ENCODE data around the gene KIRREL3. TPM values are rescaled to one million over a fixed set of nuclear protein-coding genes. Genes with fewer than 3 reads are reported as not detected.

KIRREL3 gene
- total RNA-seq, 1 donor from 2014 or later: not detected

DNA sequence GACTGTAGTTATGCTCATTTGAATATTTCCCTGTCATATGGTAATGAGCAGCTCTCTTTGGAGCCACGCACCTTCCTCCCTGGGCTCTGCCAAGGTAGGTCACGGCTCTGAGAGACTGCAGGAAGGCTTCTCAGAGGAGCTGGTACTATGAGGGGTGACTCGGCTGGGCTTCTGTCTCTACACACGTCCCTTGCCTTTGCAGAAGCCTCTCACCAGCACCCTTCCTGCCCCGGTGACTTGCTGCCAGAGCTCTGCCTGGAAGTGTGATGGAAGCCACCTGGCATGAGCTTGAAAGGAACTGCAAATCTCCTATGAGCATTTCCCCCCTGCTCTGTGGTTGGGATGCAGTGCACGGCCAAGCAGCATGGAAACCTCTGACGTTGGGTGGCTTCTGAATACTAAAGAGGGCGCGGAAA, 74.2 kb downstream of the KIRREL3 start:
- Mint-ChIP-seq H3K27me3 (no peaks in the 10 kb centered on the region), H3K9me3 (no peaks in the 10 kb centered on the region), H3K4me1 (no peaks in the 10 kb centered on the region), H3K36me3 (ENCODE audit: low read depth) (no peaks in the 10 kb centered on the region), H3K4me3 (no peak overlapping the region), H3K27ac (no peak overlapping the region)
- no peak for DNase-seq
- intact Hi-C loops (cut with micrococcal nuclease): no loop called here

GRCh38 chr11:126925321-126926093, 75.1 kb downstream of the KIRREL3 start:
- no peaks in the 10 kb centered on the region for H3K4me1 Mint-ChIP-seq
- no peak for DNase-seq
- intact Hi-C loops (cut with micrococcal nuclease): no loop called here
- H3K36me3 Mint-ChIP-seq (ENCODE audit: low read depth): no peaks in the 10 kb centered on the region
- no peaks in the 10 kb centered on the region for H3K27me3 Mint-ChIP-seq
- H3K9me3 Mint-ChIP-seq: no peaks in the 10 kb centered on the region
- no peak overlapping the region for H3K27ac Mint-ChIP-seq
- H3K4me3 Mint-ChIP-seq: no peak overlapping the region

GRCh38 chr11:126924376-126925040, 76.1 kb downstream of the KIRREL3 start:
- H3K9me3 Mint-ChIP-seq: no peaks in the 10 kb centered on the region
- no peak overlapping the region for H3K27ac Mint-ChIP-seq
- H3K36me3 Mint-ChIP-seq (ENCODE audit: low read depth): no peaks in the 10 kb centered on the region
- H3K4me1 Mint-ChIP-seq: no peaks in the 10 kb centered on the region
- intact Hi-C loops (cut with micrococcal nuclease): no loop called here
- H3K27me3 Mint-ChIP-seq: no peaks in the 10 kb centered on the region
- DNase-seq: no peak
- no peak overlapping the region for H3K4me3 Mint-ChIP-seq

DNA sequence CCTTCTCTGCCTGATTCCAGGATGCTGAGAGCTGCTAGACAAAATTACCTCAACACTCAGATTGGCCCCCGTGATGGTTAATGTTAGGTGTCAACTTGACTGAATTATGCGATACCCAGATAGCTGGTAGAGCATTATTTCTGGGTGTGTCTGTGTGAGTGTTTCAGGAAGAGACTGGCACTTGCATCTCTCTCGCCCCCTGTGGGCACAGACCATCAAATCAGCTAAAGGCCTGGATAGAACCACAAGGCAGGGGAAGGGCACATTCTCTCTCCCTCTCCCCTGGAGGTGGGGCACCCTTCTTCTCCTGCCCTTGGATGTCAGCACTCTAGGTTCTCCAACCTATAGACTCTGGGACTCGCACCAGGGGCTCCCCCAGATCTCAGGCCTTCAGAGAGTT, 79.7 kb downstream of the KIRREL3 start:
- Mint-ChIP-seq H3K4me1 (no peaks in the 10 kb centered on the region), H3K4me3 (no peak overlapping the region)
- intact Hi-C loops (cut with micrococcal nuclease): no loop called here

GRCh38 chr11:126919147-126919823, 81.3 kb downstream of the KIRREL3 start:
- no peaks in the 10 kb centered on the region for H3K27me3 Mint-ChIP-seq
- intact Hi-C loops (cut with micrococcal nuclease): no loop called here
- no peak for DNase-seq

More for the DNA sequence above, 79.7 kb downstream of the KIRREL3 start:
- Mint-ChIP-seq H3K27ac (no peak overlapping the region), H3K9me3 (no peaks in the 10 kb centered on the region), H3K36me3 (ENCODE audit: low read depth) (no peaks in the 10 kb centered on the region), H3K27me3 (no peaks in the 10 kb centered on the region)
- no peak for DNase-seq

GRCh38 chr11:126918556-126918955, 82.0 kb downstream of the KIRREL3 start:
- DNase-seq: no peak
- intact Hi-C loops (cut with micrococcal nuclease): no loop called here
- Mint-ChIP-seq H3K4me3 (no peak overlapping the region), H3K27ac (no peak overlapping the region), H3K36me3 (ENCODE audit: low read depth) (no peaks in the 10 kb centered on the region), H3K9me3 (no peaks in the 10 kb centered on the region), H3K4me1 (no peaks in the 10 kb centered on the region), H3K27me3 (no peaks in the 10 kb centered on the region)

More at GRCh38 chr11:126919147-126919823, 81.3 kb downstream of the KIRREL3 start:
- H3K4me3 Mint-ChIP-seq: no peak overlapping the region
- H3K36me3 Mint-ChIP-seq (ENCODE audit: low read depth): no peaks in the 10 kb centered on the region
- H3K27ac Mint-ChIP-seq: no peak overlapping the region
- no peaks in the 10 kb centered on the region for H3K4me1 Mint-ChIP-seq
- no peaks in the 10 kb centered on the region for H3K9me3 Mint-ChIP-seq

GRCh38 chr11:126917531-126918204, 82.9 kb downstream of the KIRREL3 start:
- Mint-ChIP-seq H3K27ac (peak overlapping the region; percentile 7), H3K9me3 (no peaks in the 10 kb centered on the region), H3K4me3 (no peak overlapping the region), H3K27me3 (no peaks in the 10 kb centered on the region), H3K4me1 (no peaks in the 10 kb centered on the region), H3K36me3 (ENCODE audit: low read depth) (no peaks in the 10 kb centered on the region)
- intact Hi-C loops (cut with micrococcal nuclease): no loop called here
- DNase-seq: no peak

DNA sequence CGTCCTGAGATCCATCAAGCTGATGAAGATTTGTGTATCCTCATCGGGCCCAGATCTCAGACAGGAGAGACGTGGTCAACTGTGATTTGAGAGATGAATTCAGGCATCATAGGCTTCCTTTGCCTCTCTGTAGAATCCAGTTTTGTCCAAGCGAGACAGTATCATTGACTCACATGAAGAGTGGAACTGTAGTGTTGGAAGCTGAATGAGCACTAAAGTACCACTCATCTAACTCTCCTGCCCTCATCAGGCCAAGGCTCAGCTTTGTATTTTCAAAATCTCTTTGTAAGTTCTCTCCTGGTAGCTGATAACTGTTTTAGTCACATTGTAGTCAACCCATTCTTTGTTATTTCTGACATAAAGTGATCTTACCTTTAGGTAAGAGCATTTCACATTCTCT, 85.1 kb downstream of the KIRREL3 start:
- Mint-ChIP-seq H3K27ac (no peak overlapping the region), H3K36me3 (ENCODE audit: low read depth) (no peaks in the 10 kb centered on the region), H3K9me3 (no peaks in the 10 kb centered on the region), H3K4me3 (no peak overlapping the region), H3K27me3 (no peaks in the 10 kb centered on the region), H3K4me1 (no peaks in the 10 kb centered on the region)
- intact Hi-C loops (cut with micrococcal nuclease): no loop called here
- no peak for DNase-seq

DNA sequence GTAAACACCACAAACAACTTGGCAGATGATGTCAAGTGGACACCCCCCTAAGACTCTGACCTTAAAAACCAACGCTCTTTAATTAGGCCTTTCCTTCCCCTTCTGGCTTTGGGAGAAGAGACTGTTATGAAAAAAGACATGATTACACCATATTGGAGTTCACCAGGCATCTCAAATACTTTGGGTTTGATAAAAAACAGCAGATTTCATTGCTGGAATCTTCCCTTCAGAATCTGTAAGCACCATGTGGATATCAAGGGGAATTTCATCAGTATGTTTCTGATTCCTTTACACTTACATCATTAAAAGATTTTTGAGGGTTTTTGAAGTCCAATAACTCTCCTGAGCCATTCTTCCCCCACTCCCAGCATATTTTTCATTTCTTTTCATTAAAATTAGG, 85.6 kb downstream of the KIRREL3 start:
- Mint-ChIP-seq H3K4me1 (no peaks in the 10 kb centered on the region), H3K27me3 (no peaks in the 10 kb centered on the region), H3K9me3 (no peaks in the 10 kb centered on the region), H3K4me3 (no peak overlapping the region), H3K27ac (no peak overlapping the region), H3K36me3 (ENCODE audit: low read depth) (no peaks in the 10 kb centered on the region)
- intact Hi-C loops (cut with micrococcal nuclease): no loop called here
- no peak for DNase-seq

DNA sequence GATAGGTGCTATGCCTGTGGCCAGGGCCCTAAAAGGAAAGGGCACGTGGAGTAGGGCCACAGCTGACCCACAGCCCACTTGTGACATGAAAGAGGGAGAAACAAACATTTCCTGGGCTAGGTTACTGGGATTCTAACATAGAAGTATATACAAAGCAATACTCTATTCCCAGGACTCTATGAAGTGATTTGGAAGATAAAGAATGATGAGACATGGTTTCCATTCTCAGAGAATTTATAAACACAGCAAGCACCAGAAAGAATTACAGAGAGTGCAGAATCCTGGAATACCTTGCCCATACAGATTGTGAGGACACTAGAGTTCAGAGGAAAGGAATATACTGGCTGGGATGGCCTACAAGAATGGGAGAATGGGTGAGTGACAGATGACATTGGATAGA, 86.4 kb downstream of the KIRREL3 start:
- Mint-ChIP-seq H3K36me3 (ENCODE audit: low read depth) (no peaks in the 10 kb centered on the region), H3K9me3 (no peaks in the 10 kb centered on the region), H3K4me1 (no peaks in the 10 kb centered on the region), H3K4me3 (no peak overlapping the region), H3K27ac (no peak overlapping the region), H3K27me3 (no peaks in the 10 kb centered on the region)
- intact Hi-C loops (cut with micrococcal nuclease): no loop called here
- no peak for DNase-seq

DNA sequence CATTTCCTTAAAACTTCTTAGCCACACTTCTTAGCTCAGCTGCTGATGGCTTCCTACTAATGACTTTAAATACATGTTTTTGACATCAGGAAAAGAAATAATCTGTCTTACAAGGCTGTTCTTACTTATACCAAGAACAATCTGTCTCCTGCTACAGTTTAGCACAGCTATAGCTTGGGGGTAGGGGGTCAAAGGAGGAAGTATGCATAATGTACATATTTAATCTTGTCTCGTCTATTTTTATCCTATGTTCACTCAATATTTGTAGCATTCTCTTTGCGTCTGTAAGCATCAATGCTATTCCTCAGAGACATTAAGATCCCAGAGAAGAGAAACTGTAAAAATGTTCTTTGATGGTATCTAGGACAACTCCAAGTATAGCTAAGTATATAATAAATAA, 96.0 kb downstream of the KIRREL3 start:
- Mint-ChIP-seq H3K36me3 (ENCODE audit: low read depth) (no peaks in the 10 kb centered on the region), H3K27me3 (no peaks in the 10 kb centered on the region), H3K9me3 (no peaks in the 10 kb centered on the region), H3K4me1 (no peaks in the 10 kb centered on the region), H3K27ac (no peak overlapping the region), H3K4me3 (no peak overlapping the region)
- intact Hi-C loops (cut with micrococcal nuclease): no loop called here
- no peak for DNase-seq

- Mint-ChIP-seq H3K4me1 (no peaks in the 10 kb centered on the region), H3K4me3 (no peak overlapping the region), H3K27me3 (no peaks in the 10 kb centered on the region), H3K27ac (no peak overlapping the region), H3K36me3 (ENCODE audit: low read depth) (no peaks in the 10 kb centered on the region), H3K9me3 (no peaks in the 10 kb centered on the region)
- DNase-seq: no peak
- intact Hi-C loops (cut with micrococcal nuclease): no loop called here
These were observed 98.8 kb downstream of the KIRREL3 start for GRCh38 chr11:126901783-126902182.

- no peaks in the 10 kb centered on the region for H3K36me3 Mint-ChIP-seq (ENCODE audit: low read depth)
- H3K4me3 Mint-ChIP-seq: no peak overlapping the region
- no peak for DNase-seq
- no peaks in the 10 kb centered on the region for H3K27me3 Mint-ChIP-seq
- H3K27ac Mint-ChIP-seq: no peak overlapping the region
- no peaks in the 10 kb centered on the region for H3K4me1 Mint-ChIP-seq
- H3K9me3 Mint-ChIP-seq: no peaks in the 10 kb centered on the region
- intact Hi-C loops (cut with micrococcal nuclease): no loop called here
These were observed 100.4 kb downstream of the KIRREL3 start for GRCh38 chr11:126899961-126900748.

Data from activated CD4-positive, alpha-beta T cell treated with anti-CD3 and anti-CD28 coated beads, Interleukin-2, amount 10 ng/mL, durations not matched to agents 24 days and 14 days (primary cell).